Adrenal gland (tissue), 12 donors: Measurements from ENCODE around the gene PPP1R7. TPM values are rescaled to one million over a fixed set of nuclear protein-coding genes. Genes with fewer than 3 reads are reported as not detected.

ENCODE experiments used
- DNase-seq, 7 donors: peaks; one replicate each; pipeline ENCODE4 v3.0.0-alpha.2; 2019 to 2020
- H3K27ac ChIP-seq, 5 donors: fragments of 200-600 bp; sonication (generic) in 4 of 5; 1 replicate in 3 of 5; 2 replicates in 2 of 5; pipeline versions ENCODE4 v1.5.1 to v1.8.0; 2016 to 2020; ENCODE audit warnings: mild to moderate bottlenecking in 1 of 5
- H3K27me3 ChIP-seq: fragments of 200-600 bp; 2 replicates; pipeline ENCODE4 v1.8.0; 2021
- H3K36me3 ChIP-seq, 2 donors: fragments of 200-600 bp; replicated peaks in 1 of 2; 1 replicate in 1 of 2; 2 replicates in 1 of 2; pipeline versions ENCODE4 v1.5.1 to v1.8.0; 2018 to 2022
- H3K4me1 ChIP-seq, 2 donors: fragments of 200-600 bp; replicated peaks in 1 of 2; 1 replicate in 1 of 2; 2 replicates in 1 of 2; pipeline versions ENCODE4 v1.5.1 to v1.8.0; 2018 to 2021
- H3K4me3 ChIP-seq, 4 donors: fragments of 200-600 bp; sonication (generic) in 3 of 4; one replicate each; pipeline ENCODE4 v1.5.1; 2016 to 2018
- H3K9me3 ChIP-seq, 3 donors: fragments of 200-600 bp; sonication (generic) in 1 of 3; replicated peaks in 1 of 3; 1 replicate in 2 of 3; 2 replicates in 1 of 3; pipeline versions ENCODE4 v1.5.1 to v1.8.0; 2016 to 2021
- CTCF ChIP-seq, 6 experiments: fragments of 450-650 bp in 4 of 6; fragments of 200-600 bp in 2 of 6; sonication (generic) in 1 of 6; IDR thresholded peaks; 1 replicate in 5 of 6; 2 replicates in 1 of 6; pipeline versions ENCODE4 v1.5.1 to v1.8.0; 2016 to 2021; ENCODE audit warnings: antibody characterized with exemption in 6 of 6, mild to moderate bottlenecking in 2 of 6, moderate library complexity in 1 of 6
- POLR2A ChIP-seq, 2 donors: fragments of 450-650 bp; IDR thresholded peaks; one replicate each; pipeline ENCODE4 v1.6.1; 2017; ENCODE audit warnings: antibody characterized with exemption in 2 of 2, mild to moderate bottlenecking in 2 of 2, moderate library complexity in 1 of 2
- WGBS, 4 donors: extraction: QIAGEN DNeasy Blood & Tissue Kit in 2 of 4; methylation state at CpG; one replicate each; pipeline versions ENCODE4 v1.1.5 to v1.1.7; 2013 to 2017; 5-methylcytosine and 5-hydroxymethylcytosine counted together
- intact Hi-C, 2 donors: fragments of 100-400 bp; cut with DNase I; formaldehyde crosslinking; loops; one replicate each; pipeline versions ENCODE4 v1.14.1 to v1.15.0; 2022 to 2023
- polyA plus RNA-seq, 3 donors: library from polyadenylated mRNA; stranded (reverse); fragments of 200-250 nt in 2 of 3; fragments of 350-450 nt in 1 of 3; fragmentation: Illumina TruSeq in 1 of 3; extraction: RNeasy Lipid Tissue Mini Kit (QIAGEN cat#74804) in 1 of 3; gene quantifications; one replicate each; pipeline ENCODE4 v1.2.3, GENCODE V29; 2013 to 2014
- total RNA-seq, 9 donors: library from RNA; depleted of rRNA in 4 of 9; stranded (reverse); fragments of >200 nt in 4 of 9; fragments of 120-200 nt in 1 of 9; fragmentation: NEBNext Ultra II Directional in 1 of 9; extraction: Animal tissue kit (Norgen Biotek cat#: 25700) in 1 of 9; gene quantifications; one replicate each; pipeline versions ENCODE4 v1.1.0 to v1.2.4, GENCODE V29; 2013 to 2023
- donor health status: healthy with polysubstance abuse.
- donor health status: Bipolar disorder and iron deficiency.
- donor health status: DM: yes; HTN: yes; CAD: no.
- donor health status: DM: no; HTN: no; CAD: no.
- donor health status: DM: no; HTN: no; CAD: no.
- donor health status: DM: yes; HTN: yes; CAD: no.

PPP1R7 gene
- total and polyA plus RNA-seq, 12 donors, result 26.2 to 128 (median 63.1) TPM

- H3K27ac ChIP-seq, result no peak overlapping the region
- H3K4me3 ChIP-seq, result no peak overlapping the region
- H3K36me3 ChIP-seq, result no peaks in the 10 kb centered on the region
- TF ChIP-seq POLR2A (IDR thresholded peaks at IDR 0.05), result no peak
- TF ChIP-seq CTCF (IDR thresholded peaks at IDR 0.05), result no peak
- DNase-seq, result no peak
- 84 to 92% (median 87%) methylated on average over 5 to 12 of the region's 12 CpGs for WGBS, 4 donors
- no peaks in the 10 kb centered on the region for H3K27me3 ChIP-seq
- intact Hi-C loops, result no loop called here
- no peaks in the 10 kb centered on the region for H3K9me3 ChIP-seq
- H3K4me1 ChIP-seq, result no peaks in the 10 kb centered on the region
These were observed 21.0 kb upstream of the PPP1R7 start for GRCh38 chr2:241129086-241129871.

DNA sequence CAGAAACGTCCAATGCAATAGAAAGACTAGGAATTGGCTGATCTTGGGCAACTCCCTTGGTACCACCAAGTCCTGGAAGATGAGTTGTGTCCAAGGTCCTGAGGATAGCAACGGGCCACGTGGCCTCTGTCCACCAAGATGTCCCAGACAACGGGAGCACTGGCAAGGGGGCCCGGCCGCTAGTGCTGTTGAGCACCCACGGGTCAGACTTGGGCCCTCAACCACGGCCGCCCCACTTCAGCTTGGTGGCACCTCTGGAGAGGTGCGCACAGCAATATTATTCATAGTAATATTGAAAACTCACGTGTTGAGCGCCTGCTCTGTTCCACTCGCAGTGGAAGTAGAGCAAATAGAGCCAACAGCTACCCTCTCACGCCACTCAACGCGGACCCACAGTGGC lies 20.0 kb upstream of the PPP1R7 start:
- Histone ChIP-seq H3K9me3 (no peaks in the 10 kb centered on the region), H3K27ac (no peak overlapping the region), H3K36me3 (no peaks in the 10 kb centered on the region), H3K27me3 (no peaks in the 10 kb centered on the region), H3K4me3 (no peak overlapping the region), H3K4me1 (no peaks in the 10 kb centered on the region)
- intact Hi-C loops, result no loop called here
- WGBS, 4 donors, result 82 to 95% (median 92%) methylated on average over 8 to 16 of the region's 16 CpGs
- DNase-seq, result no peak
- TF ChIP-seq POLR2A (IDR thresholded peaks at IDR 0.05) (no peak), CTCF (IDR thresholded peaks at IDR 0.05) (no peak)

DNA sequence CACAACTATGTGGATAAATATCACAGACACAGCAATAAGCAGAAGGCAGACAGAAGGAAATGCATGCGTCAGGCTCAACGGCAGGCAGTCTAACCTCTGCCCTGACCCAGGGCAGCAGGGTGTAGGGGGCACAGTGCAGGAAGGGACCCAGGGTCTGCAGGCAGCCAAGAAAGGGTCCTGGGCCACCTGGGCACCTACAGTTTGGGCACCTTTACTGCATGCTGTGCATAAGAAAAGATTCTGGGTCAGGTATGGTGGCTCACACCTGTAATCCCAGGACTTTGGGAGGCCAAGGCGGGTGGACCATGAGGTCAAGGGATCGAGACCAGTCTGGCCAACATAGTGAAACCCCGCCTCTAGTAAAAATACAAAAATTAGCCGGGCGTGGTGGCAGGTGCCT lies 18.7 kb upstream of the PPP1R7 start:
- no peaks in the 10 kb centered on the region for H3K27me3 ChIP-seq
- H3K27ac ChIP-seq, result no peak overlapping the region
- DNase-seq, result no peak
- no peak overlapping the region for H3K4me3 ChIP-seq
- intact Hi-C loops, result no loop called here
- no peaks in the 10 kb centered on the region for H3K36me3 ChIP-seq
- TF ChIP-seq POLR2A (IDR thresholded peaks at IDR 0.05) (no peak), CTCF (IDR thresholded peaks at IDR 0.05) (no peak)
- 90 to 96% (median 94%) methylated on average over 7 of the region's 7 CpGs for WGBS, 4 donors
- H3K4me1 ChIP-seq, result no peaks in the 10 kb centered on the region
- no peaks in the 10 kb centered on the region for H3K9me3 ChIP-seq

- no peak overlapping the region for H3K4me3 ChIP-seq
- no peak overlapping the region for H3K27ac ChIP-seq
- H3K9me3 ChIP-seq, result no peaks in the 10 kb centered on the region
- no peaks in the 10 kb centered on the region for H3K36me3 ChIP-seq
- H3K4me1 ChIP-seq, result no peaks in the 10 kb centered on the region
- DNase-seq, result no peak
- intact Hi-C loops, result no loop called here
- TF ChIP-seq POLR2A (IDR thresholded peaks at IDR 0.05), result no peak
- no peak for TF ChIP-seq CTCF (IDR thresholded peaks at IDR 0.05)
- WGBS, 4 donors, result 90 to 94% (median 92%) methylated on average over 12 to 14 of the region's 14 CpGs
- no peaks in the 10 kb centered on the region for H3K27me3 ChIP-seq
These were observed 17.5 kb upstream of the PPP1R7 start for GRCh38 chr2:241132538-241133435.
